Measurements from ENCODE around the gene PIAS1.

- TF ChIP-seq CTCF (IDR thresholded peaks at IDR 0.05) (no peak), PREB (CRISPR knock-in tag; IDR thresholded peaks at IDR 0.05; ENCODE audit: borderline replicate concordance) (no peak), CREB1 (CRISPR knock-in tag; IDR thresholded peaks at IDR 0.05) (no peak), MLX (CRISPR knock-in tag; IDR thresholded peaks at IDR 0.05) (no peak), USF2 (CRISPR knock-in tag; IDR thresholded peaks at IDR 0.05) (no peak), MAX (CRISPR knock-in tag; IDR thresholded peaks at IDR 0.05) (no peak), PRDM15 (CRISPR knock-in tag; IDR thresholded peaks at IDR 0.05) (no peak), NR2C2 (CRISPR knock-in tag; IDR thresholded peaks at IDR 0.05) (no peak), USF1 (CRISPR knock-in tag; IDR thresholded peaks at IDR 0.05) (no peak)
Observed at GRCh38 chr15:68207176-68207935, 153.2 kb downstream of the PIAS1 start.

Data from WTC11 (cell line).